ENCODE results near the gene C11orf68. TPM values are rescaled to one million over a fixed set of nuclear protein-coding genes. Genes with fewer than 3 reads are reported as not detected.
A peak's percentile ranks its signal among the peaks of the same experiment; 100 is the strongest.

The C11orf68 gene
- total RNA-seq, 4 donors from 2014 or later = 21.2 to 32.8 (median 26.5) TPM

- WGBS, 2 donors = 47 to 55% methylated on average over 15 of the region's 15 CpGs
- TF ChIP-seq CTCF (IDR thresholded peaks at IDR 0.05) (no peak), POLR2A (IDR thresholded peaks at IDR 0.05) (no peak)
- intact Hi-C loops (cut with DNase I; ENCODE audit: low total_unique reads) = no loop called here
- peak overlapping the region; percentile 80 for H3K4me3 ChIP-seq (ENCODE audit: low read depth, poor library complexity, severe bottlenecking)
- DNase-seq (ENCODE audit: low spot score in 2 of 2) = no peak
These were observed 1.5 kb upstream of the C11orf68 start for GRCh38 chr11:65920372-65920802.

GRCh38 chr11:65919573-65920371 lies 910 bp upstream of the C11orf68 start:
- TF ChIP-seq CTCF (IDR thresholded peaks at IDR 0.05) (no peak), POLR2A (IDR thresholded peaks at IDR 0.05) (no peak)
- H3K4me3 ChIP-seq (ENCODE audit: low read depth, poor library complexity, severe bottlenecking) = peak overlapping the region; percentile 80
- WGBS, 2 donors = 0 to 1% methylated on average over 29 to 30 of the region's 60 CpGs
- DNase-seq (ENCODE audit: low spot score in 2 of 2) = peak in 1 of 2 donors; percentile 89
- intact Hi-C loops (cut with DNase I; ENCODE audit: low total_unique reads) = no loop called here

GRCh38 chr11:65919141-65919572 lies 295 bp upstream of the C11orf68 start, which contains the start of gene DRAP1:
Gene DRAP1 (plus strand): TSS chr11:65919426. CDS start chr11:65919502, 76 bp downstream.
- intact Hi-C loops (cut with DNase I; ENCODE audit: low total_unique reads) = no loop called here
- 0 to 3% methylated on average over 15 to 37 of the region's 59 CpGs for WGBS, 2 donors
- peak within 1 kb of the TSS; percentile 80 for H3K4me3 ChIP-seq (ENCODE audit: low read depth, poor library complexity, severe bottlenecking)
- TF ChIP-seq POLR2A (IDR thresholded peaks at IDR 0.05) = no peak
- no peak for TF ChIP-seq CTCF (IDR thresholded peaks at IDR 0.05)
- DNase-seq (ENCODE audit: low spot score in 2 of 2) = peak; percentile 97 to 100

- no peak for DNase-seq (ENCODE audit: low spot score in 2 of 2)
- 61 to 68% methylated on average over 26 to 34 of the region's 35 CpGs for WGBS, 2 donors
- H3K4me3 ChIP-seq (ENCODE audit: low read depth, poor library complexity, severe bottlenecking) = peak overlapping the region; percentile 79
- intact Hi-C loops (cut with DNase I; ENCODE audit: low total_unique reads) = no loop called here
- TF ChIP-seq POLR2A (IDR thresholded peaks at IDR 0.05) (no peak), CTCF (IDR thresholded peaks at IDR 0.05) (no peak)
These were observed 1.2 kb downstream of the C11orf68 start for GRCh38 chr11:65917434-65918210.

GRCh38 chr11:65917077-65917433 lies 1.8 kb downstream of the C11orf68 start:
- no peak for DNase-seq (ENCODE audit: low spot score in 2 of 2)
- TF ChIP-seq CTCF (IDR thresholded peaks at IDR 0.05) = no peak
- intact Hi-C loops (cut with DNase I; ENCODE audit: low total_unique reads) = no loop called here
- WGBS, 2 donors = 83 to 85% methylated on average over 3 of the region's 3 CpGs
- no peak overlapping the region for H3K4me3 ChIP-seq (ENCODE audit: low read depth, poor library complexity, severe bottlenecking)
